HepG2 (cell line): ENCODE results near the gene USF1. TPM values are rescaled to one million over a fixed set of nuclear protein-coding genes. Genes with fewer than 3 reads are reported as not detected.
A peak's percentile ranks its signal among the peaks of the same experiment; 100 is the strongest.
"Not testable (repeated sequence)": the region's sequence is repeated elsewhere in the genome, so short reads cannot be mapped to it uniquely, and the experiment has no call there.

ENCODE experiments used
- ATAC-seq: fragments of 200-7000 bp; cut with Tn5 transposase; 3 replicates; pipeline ENCODE4 v1.9.1; 2020; ENCODE audit warnings: mild to moderate bottlenecking, moderate library complexity
- BruUV-seq: library from RNA; stranded (reverse); fragments of 400-500 nt; replicated peaks from 2 replicates; lab custom pipeline; 2021; lab: Mats Ljungman, UMichigan
- CTCF ChIA-PET: fragments of 300-600 bp; formaldehyde crosslinking; extraction: SDS; loops from one replicate; lab custom pipeline; 2021; ENCODE audit warnings: low total read pairs, inconsistent platforms, low intra/inter-chr PET ratio; lab: Yijun Ruan, JAX
- POLR2A ChIA-PET: fragments of 350-600 bp; sonication (Branson Sonifier 250); formaldehyde crosslinking; loops from one replicate; lab custom pipeline; 2020; ENCODE audit warnings: antibody characterized with exemption, inconsistent platforms; lab: Yijun Ruan, JAX
- DNase-seq: peaks from one replicate; pipeline ENCODE4 v3.0.0-alpha.2; 2015; ENCODE audit warnings: low spot score
- FAIRE-seq: peaks from 3 replicates; lab custom pipeline; 2011; peaks lifted over from hg19 to GRCh38; lab: Jason Lieb, UNC
- H2AFZ ChIP-seq: one replicate; pipeline ENCODE4 v1.6.1; 2011; ENCODE audit warnings: low read length, inconsistent platforms
- H3K27ac ChIP-seq: fragments of 300-600 bp; 3 replicates; pipeline ENCODE4 v1.8.0; 2011; ENCODE audit warnings: mixed run types, mild to moderate bottlenecking, mixed read lengths, low read length, inconsistent platforms; ENCODE audit not compliant: insufficient read depth; ENCODE audit errors: extremely low read length
- H3K27me3 ChIP-seq, 2 experiments: fragments of 200-600 bp in 1 of 2; 2 replicates in 1 of 2; 3 replicates in 1 of 2; pipeline versions ENCODE4 v1.6.0 to v1.8.0; 2011; ENCODE audit warnings: low read length in 2 of 2, mild to moderate bottlenecking in 2 of 2, moderate library complexity in 2 of 2, inconsistent platforms in 1 of 2; ENCODE audit not compliant: insufficient read depth in 2 of 2, control insufficient read depth in 1 of 2
- H3K36me3 ChIP-seq, 2 experiments: fragments of 200-600 bp in 1 of 2; replicated peaks in 1 of 2; 2 replicates in 1 of 2; 3 replicates in 1 of 2; pipeline versions ENCODE4 v1.5.1 to v1.8.0; 2011; ENCODE audit warnings: low read length in 2 of 2, inconsistent platforms in 1 of 2; ENCODE audit not compliant: insufficient read depth in 2 of 2, control insufficient read depth in 1 of 2
- H3K4me1 ChIP-seq: 2 replicates; pipeline ENCODE4 v1.5.1; 2012; ENCODE audit warnings: low read length, inconsistent platforms; ENCODE audit not compliant: insufficient read depth
- H3K4me2 ChIP-seq: 2 replicates; pipeline ENCODE4 v1.6.0; 2011; ENCODE audit warnings: low read depth, low read length, inconsistent platforms
- H3K4me3 ChIP-seq, 3 experiments: fragments of 200-600 bp in 1 of 3; sonication (generic), shearing (Covaris generic) in 1 of 3; replicated peaks in 1 of 3; 2 replicates each; pipeline ENCODE4 v1.5.1; 2011 to 2016; ENCODE audit warnings: low read length in 3 of 3, inconsistent platforms in 2 of 3, low read depth in 2 of 3, mild to moderate bottlenecking in 2 of 3, control low read depth in 1 of 3, mixed read lengths in 1 of 3; ENCODE audit not compliant: insufficient read depth in 1 of 3
- H3K79me2 ChIP-seq: one replicate; pipeline ENCODE4 v1.6.1; 2011; ENCODE audit warnings: low read length, inconsistent platforms; ENCODE audit not compliant: insufficient read depth
- H3K9ac ChIP-seq: 2 replicates; pipeline ENCODE4 v1.6.0; 2011; ENCODE audit warnings: mild to moderate bottlenecking, low read depth, low read length, inconsistent platforms; ENCODE audit not compliant: insufficient read depth
- H3K9me3 ChIP-seq: 2 replicates; pipeline ENCODE4 v1.5.1; 2012; ENCODE audit warnings: mild to moderate bottlenecking, low read length
- H4K20me1 ChIP-seq: 2 replicates; pipeline ENCODE4 v1.6.0; 2011; ENCODE audit warnings: inconsistent platforms, mild to moderate bottlenecking, low read length, moderate library complexity; ENCODE audit not compliant: insufficient read depth
- DPF2 ChIP-seq: sonication (generic); formaldehyde crosslinking; IDR thresholded peaks from 2 replicates; pipeline ENCODE4 v1.4.0; 2020; ENCODE audit warnings: mild to moderate bottlenecking, low read depth, missing genetic modification reagents, borderline replicate concordance
- KLF16 ChIP-seq, 2 experiments: sonication (generic) in 1 of 2; formaldehyde crosslinking in 1 of 2; IDR thresholded peaks; 2 replicates each; pipeline versions ENCODE4 v1.6.1 to v1.8.0; 2016 to 2023; ENCODE audit warnings: missing genetic modification reagents in 2 of 2, missing compliant biosample characterization in 1 of 2
- MBNL3 ChIP-seq: fragments of 250-450 bp; sonication (Bioruptor Pico); conservative IDR thresholded peaks from 2 replicates; pipeline ENCODE4 v1.8.0; 2022; ENCODE audit warnings: mild to moderate bottlenecking, inconsistent platforms
- ZBTB38 ChIP-seq: sonication (generic); formaldehyde crosslinking; IDR thresholded peaks from 2 replicates; pipeline ENCODE4 v1.5.1; 2020; ENCODE audit warnings: mild to moderate bottlenecking, missing genetic modification reagents
- ZNF230 ChIP-seq: sonication (generic); formaldehyde crosslinking; IDR thresholded peaks from 2 replicates; pipeline ENCODE4 v1.4.0; 2020; ENCODE audit warnings: mild to moderate bottlenecking, missing genetic modification reagents
- ZNF33B ChIP-seq: sonication (generic); formaldehyde crosslinking; IDR thresholded peaks from 2 replicates; pipeline ENCODE4 v1.5.1; 2020; ENCODE audit warnings: mild to moderate bottlenecking, missing genetic modification reagents
- ZNF777 ChIP-seq: sonication (generic); formaldehyde crosslinking; IDR thresholded peaks from 2 replicates; pipeline ENCODE4 v1.4.0; 2020; ENCODE audit warnings: missing genetic modification reagents
- ZSCAN20 ChIP-seq: sonication (generic); formaldehyde crosslinking; IDR thresholded peaks from 2 replicates; pipeline ENCODE4 v1.4.0; 2020; ENCODE audit warnings: missing genetic modification reagents, mild to moderate bottlenecking, borderline replicate concordance
- WGBS: methylation state at CpG from one replicate; pipeline ENCODE4 v1.1.6; 2017; ENCODE audit warnings: low lambda C conversion rate; 5-methylcytosine and 5-hydroxymethylcytosine counted together
- in situ Hi-C: cut with HindIII; loops from 2 replicates; pipeline ENCODE4 v1.10.0; 2017; ENCODE audit warnings: low pct_unique_long_range_greater_than_20kb; ENCODE audit not compliant: extremely low pct_ligation_motif_present
- intact Hi-C: fragments of 100-400 bp; cut with micrococcal nuclease; formaldehyde crosslinking; loops from one replicate; pipeline ENCODE4 v1.10.0; 2022; ENCODE audit not compliant: unreplicated experiment
- polyA plus RNA-seq, 8 experiments: library from polyadenylated mRNA; depleted of rRNA in 3 of 8; stranded (reverse) in 7 of 8; unstranded in 1 of 8; fragments of >200 nt; fragmentation: Illumina TruSeq in 4 of 8; extraction: Trizol in 4 of 8; gene quantifications; 2 replicates each; pipeline versions ENCODE4 v1.2.1 to v1.2.3, GENCODE V29; 2011 to 2016; ENCODE audit warnings: low read depth in 4 of 8, missing spikeins in 1 of 8, mixed read lengths in 1 of 8; ENCODE audit not compliant: insufficient read depth in 1 of 8
- total RNA-seq, 5 experiments: library from RNA; depleted of rRNA; stranded (reverse); fragments of >200 nt; fragmentation: Illumina TruSeq; extraction: Trizol; gene quantifications; 2 replicates each; pipeline ENCODE4 v1.2.3, GENCODE V29; 2016; ENCODE audit warnings: low read depth in 1 of 5

The USF1 gene
- total and polyA plus RNA-seq, 2 of the 13 experiments (the other 11 are each of a cell fraction or from before 2014, with no cell fraction given): 26.9 to 39.4 TPM

DNA sequence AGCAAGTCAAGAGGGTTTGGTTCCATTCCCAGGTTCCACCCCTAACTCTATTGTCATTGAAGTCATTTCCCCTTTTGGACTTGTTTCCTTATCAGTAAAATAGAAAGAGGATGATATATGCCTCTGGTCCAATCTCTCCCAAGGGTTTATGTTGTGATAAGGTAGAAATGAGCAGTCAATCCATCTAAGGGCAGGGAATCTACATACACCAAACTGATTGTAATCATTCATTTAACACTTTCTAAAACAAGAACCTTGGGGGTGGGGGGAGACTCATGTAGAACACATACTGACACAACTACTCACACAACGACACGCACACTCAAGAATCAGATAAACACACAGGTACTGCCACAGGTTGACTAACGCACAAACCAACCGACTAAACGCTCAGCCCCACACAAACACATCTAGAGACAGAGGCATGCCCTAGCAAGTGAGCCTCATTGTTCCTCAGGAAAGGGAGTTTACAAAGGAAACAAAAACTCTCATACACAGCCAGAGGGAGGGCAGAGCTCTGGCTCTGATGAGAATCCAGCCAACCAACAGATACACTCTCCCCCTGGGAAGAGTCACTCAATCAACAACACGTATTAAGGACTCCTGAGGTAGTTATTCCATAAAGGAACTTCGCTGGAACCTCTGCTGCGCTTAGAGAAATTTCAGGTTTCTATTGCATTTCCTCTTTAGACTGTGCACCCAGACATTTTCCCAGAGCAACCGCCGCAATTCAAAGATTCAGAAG, 25.9 kb downstream of the USF1 start (continued):
- TF ChIP-seq KLF16 (CRISPR knock-in tag; IDR thresholded peaks at IDR 0.05): 0 out of 4 replicates have a peak, but pooled peaks of 1 of the 2 experiments have one; percentile 4
- no peak for TF ChIP-seq ZNF777
- TF ChIP-seq ZNF230 (CRISPR knock-in tag): 0 out of 2 replicates have a peak, but pooled peaks have one; percentile 21
- no peak for TF ChIP-seq DPF2 (CRISPR knock-in tag)
- TF ChIP-seq MBNL3 (CRISPR knock-in tag): no peak
- TF ChIP-seq ZSCAN20: no peak
- TF ChIP-seq ZNF33B: no peak

DNA sequence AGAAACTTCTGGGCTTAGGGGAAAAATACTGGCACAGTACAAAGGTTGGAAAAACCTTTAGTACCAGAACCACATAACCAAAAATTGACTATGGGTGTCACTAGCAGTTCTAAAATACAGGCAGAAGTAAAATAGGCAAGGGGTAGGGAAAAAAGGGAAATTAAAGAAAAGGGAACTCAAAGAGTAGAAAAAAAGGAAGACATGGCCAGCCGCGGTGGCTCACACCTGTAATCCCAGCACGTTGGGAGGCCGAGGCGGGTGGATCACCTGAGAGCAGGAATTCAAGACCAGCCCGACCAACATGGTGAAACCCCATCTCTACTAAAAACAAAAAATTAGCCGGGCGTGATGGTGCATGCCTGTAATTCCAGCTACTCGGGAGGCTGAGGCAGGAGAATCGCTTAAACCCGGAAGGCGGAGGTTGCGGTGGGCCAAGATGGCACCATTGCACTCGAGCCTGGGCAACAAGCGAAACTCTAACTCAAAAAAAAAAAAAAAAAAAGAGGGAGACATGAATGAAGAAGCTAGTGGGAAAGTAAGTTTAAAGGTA, 26.6 kb downstream of the USF1 start:
- H2AFZ ChIP-seq, H3K27ac ChIP-seq, H3K36me3 ChIP-seq, in situ Hi-C loops, BruUV-seq, CTCF ChIA-PET, H3K9me3 ChIP-seq, H4K20me1 ChIP-seq, intact Hi-C loops, FAIRE-seq, H3K27me3 ChIP-seq, DNase-seq, ATAC-seq: not testable (repeated sequence)
- TF ChIP-seq ZBTB38 (CRISPR knock-in tag): 0 out of 2 replicates have a peak, but pooled peaks have one; percentile 35
- Histone ChIP-seq H3K9ac (peak overlapping the region; percentile 76; the same call in 1 of the 2 replicates), H3K4me3 (peak overlapping the region; percentile 64 to 87 (median 84); a peak in 5 of 6 replicates), H3K79me2 (peaks cover 38% of the 10 kb centered on the region), H3K4me2 (peak overlapping the region; percentile 77), H3K4me1 (peaks cover 58% of the 10 kb centered on the region)
- POLR2A ChIA-PET: interaction anchor here (1.5 kb wide), 1 partner anchor 26 kb away, joined by 4 read pairs; the partner anchor contains the start of gene USF1
- WGBS: 94% methylated on average over 15 of the region's 15 CpGs
